H4 (cell line): ENCODE results near the gene CUEDC2. TPM values are rescaled to one million over a fixed set of nuclear protein-coding genes. Genes with fewer than 3 reads are reported as not detected.

Experiments
- DNase-seq: peaks from one replicate; pipeline ENCODE4 v3.0.0-alpha.2; 2015; ENCODE audit warnings: low spot score
- total RNA-seq: library from RNA; depleted of rRNA; stranded (reverse); fragments of >200 nt; shearing (Covaris generic); gene quantifications from 2 replicates; pipeline ENCODE4 v1.2.3, GENCODE V29; 2014; rRNA removed

CUEDC2 gene, protein sequence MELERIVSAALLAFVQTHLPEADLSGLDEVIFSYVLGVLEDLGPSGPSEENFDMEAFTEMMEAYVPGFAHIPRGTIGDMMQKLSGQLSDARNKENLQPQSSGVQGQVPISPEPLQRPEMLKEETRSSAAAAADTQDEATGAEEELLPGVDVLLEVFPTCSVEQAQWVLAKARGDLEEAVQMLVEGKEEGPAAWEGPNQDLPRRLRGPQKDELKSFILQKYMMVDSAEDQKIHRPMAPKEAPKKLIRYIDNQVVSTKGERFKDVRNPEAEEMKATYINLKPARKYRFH
- total RNA-seq = 47.4 and 64.5 TPM in 2 replicates

DNA sequence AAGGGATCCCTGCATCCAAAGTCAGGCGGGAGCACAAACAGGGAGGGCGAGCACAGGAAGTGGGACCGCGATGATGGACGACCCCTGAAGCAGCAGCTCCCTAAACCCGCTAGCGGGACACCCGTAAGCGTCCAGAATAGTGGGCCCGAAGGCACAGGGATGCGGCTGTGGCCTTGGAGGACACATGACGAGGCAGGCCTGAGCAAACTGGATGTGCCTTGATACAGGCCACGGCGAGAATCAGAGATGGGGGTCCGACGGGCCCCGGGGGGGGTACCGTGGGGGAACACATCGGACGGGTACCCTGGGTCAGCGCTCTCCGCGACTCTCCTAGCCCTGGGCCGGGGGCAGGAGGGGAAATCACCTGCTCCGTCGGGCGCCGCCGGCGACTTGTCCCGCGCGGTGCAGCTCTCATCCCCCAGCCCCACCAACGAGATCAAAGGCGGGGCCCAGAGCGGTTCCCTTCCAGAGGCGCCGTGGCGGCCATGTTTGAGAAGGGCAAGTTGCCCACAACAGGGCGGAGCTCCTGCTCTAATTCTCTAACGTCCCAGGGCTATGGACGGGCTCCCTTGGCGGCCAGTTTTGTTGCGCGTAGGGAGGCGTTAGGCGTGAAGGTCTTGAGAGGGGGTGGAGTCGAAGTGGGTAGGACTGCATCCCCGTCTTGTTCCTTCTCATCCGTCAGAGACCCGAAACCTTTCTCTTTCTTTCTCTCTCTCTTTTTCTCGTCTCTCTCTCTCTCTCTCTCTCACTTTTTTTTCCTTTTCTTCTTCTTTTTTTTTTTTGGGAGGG is at the start of gene CUEDC2:
TSS of gene CUEDC2 (minus strand) at position 413 of the 789 bp plus-strand sequence. CDS start 7,386 bp downstream, outside the sequence.
- DNase-seq = peak; percentile 95

DNA sequence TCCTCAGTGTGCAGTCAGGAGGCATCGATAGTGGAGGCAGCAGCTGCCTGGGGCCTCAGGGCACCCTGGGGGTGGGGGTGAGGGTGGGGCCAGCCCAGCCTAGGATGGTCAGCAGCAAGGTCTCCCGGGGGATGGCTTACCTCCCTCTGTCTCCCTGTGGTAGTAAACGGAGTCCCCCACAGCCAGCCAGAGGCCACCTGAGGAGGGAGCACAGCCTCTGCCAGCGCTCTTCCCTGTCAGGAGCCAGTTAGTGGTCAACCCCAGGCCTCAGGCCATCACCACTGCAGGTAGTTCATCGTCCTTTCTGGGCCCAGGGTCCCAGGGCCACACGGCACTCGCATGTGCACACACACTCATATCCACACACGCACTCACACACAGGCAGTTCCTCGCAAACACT is 48.0 kb upstream of the CUEDC2 start:
- DNase-seq = no peak

DNA sequence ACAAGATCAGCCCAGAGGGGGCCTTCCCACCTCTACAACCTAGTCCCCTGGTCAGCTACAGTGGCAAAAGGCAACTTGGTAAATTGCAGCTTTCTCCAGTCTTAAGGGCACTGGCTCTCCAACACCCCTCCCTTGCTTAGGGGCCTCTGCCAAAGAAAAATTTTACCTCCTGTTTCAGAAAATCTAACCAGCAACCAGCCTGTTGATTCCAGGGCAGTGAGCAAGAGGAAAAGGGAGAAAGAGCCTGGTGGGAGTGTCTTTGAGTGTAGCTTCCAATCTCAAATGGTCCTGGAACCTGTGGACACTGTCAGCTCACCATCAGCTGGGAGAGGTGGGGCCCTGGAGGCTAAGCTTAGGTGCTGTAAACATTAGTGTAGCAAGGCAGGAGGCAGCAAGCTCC is 47.3 kb upstream of the CUEDC2 start:
- DNase-seq = no peak

DNA sequence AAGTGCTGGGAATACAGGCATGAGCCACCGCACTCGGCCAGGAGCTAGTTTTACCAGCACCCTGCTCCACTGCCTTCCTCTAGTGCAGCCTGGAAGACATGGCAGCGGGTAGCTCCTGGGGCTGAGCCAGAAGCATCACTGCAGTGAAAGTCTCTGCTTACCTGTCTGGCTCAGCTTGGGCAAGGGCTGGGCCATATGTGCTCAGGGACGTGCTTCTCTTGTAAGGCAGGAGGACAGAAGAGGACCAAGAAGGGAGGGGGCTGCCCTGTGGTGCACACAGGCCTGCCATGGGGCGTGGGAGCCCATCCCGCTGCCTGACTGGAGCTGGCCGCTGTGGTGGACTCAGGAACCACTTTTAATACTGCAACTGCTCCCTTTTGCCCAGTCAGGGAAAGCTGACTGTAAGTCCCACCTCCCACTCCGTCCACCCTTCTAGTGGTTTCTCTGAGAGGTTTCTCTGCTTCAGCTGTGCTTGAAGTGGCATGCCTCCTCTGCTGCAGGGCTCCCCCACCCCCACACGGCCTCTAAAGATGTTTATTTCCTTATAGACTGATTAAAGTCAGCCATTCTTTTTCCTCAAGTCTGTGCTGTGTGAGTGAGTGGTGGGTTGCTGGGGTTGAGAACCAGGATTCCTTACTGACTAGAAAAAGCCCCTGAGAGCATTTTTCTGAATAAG is 44.2 kb upstream of the CUEDC2 start:
- DNase-seq = no peak

DNA sequence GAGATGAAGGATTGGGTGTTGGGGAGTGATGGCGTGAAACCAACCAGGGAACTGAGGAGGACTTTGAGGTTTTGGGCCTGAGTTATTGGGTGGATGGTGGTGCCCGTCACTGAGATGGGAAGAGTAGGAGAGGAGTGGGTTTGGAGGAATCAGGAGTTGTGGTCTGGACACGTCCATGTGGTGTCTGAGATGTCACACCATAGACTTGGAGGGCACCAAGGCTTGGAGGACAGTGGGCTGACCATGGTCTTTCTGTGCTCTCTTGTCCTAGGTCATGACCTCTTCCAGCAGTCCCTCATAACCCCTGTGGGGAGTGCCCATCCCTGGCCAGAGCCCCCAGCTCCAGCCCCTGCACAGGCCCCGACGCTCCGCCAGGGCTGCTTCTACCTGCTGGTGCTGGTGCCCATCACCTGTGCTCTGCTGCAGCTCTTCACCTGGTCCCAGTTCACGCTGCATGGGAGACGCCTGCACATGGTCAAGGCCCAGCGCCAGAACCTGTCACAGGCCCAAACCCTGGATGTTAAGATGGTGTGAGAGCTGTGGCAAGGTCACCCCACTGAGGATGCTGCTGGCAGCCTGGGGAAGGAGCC is 43.2 kb upstream of the CUEDC2 start:
- DNase-seq = no peak

DNA sequence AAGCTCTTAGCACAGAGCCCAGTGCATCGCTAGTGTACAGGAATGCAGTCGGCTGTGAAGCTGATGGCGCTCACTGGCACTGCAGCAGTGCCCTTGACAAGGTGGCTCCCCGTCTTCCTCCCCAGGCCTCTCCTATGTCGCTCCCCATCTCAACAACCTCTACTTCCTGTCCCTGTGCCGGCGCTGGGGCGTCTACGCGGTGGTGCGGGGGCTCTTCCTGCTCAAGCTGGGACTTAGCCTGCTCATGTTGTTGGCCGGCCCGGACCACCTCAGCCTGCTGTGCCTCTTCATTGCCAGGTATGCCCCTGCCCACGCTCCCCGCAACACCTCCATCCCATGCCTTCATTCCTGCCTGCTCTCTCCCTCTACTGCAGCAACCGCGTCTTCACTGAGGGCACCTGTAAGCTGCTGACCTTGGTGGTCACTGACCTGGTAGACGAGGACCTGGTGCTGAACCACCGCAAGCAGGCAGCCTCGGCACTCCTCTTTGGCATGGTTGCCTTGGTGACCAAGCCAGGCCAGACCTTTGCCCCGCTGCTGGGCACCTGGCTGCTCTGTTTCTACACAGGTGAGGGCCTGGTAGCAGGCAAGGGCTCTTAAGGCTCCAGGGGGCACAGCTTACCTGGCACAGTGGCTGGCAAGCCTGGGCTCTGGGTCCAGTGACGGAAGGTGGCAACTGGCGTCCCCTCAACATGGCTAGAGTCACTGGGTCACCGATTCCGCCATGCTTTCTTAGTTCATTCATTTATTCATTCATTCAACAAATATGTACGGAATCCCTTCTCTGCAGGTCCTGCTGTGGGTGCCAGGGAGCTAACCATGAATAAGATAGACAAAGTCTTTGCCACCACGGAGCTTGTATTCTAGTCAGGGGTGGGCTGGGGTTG is 41.3 kb upstream of the CUEDC2 start:
- DNase-seq = no peak

DNA sequence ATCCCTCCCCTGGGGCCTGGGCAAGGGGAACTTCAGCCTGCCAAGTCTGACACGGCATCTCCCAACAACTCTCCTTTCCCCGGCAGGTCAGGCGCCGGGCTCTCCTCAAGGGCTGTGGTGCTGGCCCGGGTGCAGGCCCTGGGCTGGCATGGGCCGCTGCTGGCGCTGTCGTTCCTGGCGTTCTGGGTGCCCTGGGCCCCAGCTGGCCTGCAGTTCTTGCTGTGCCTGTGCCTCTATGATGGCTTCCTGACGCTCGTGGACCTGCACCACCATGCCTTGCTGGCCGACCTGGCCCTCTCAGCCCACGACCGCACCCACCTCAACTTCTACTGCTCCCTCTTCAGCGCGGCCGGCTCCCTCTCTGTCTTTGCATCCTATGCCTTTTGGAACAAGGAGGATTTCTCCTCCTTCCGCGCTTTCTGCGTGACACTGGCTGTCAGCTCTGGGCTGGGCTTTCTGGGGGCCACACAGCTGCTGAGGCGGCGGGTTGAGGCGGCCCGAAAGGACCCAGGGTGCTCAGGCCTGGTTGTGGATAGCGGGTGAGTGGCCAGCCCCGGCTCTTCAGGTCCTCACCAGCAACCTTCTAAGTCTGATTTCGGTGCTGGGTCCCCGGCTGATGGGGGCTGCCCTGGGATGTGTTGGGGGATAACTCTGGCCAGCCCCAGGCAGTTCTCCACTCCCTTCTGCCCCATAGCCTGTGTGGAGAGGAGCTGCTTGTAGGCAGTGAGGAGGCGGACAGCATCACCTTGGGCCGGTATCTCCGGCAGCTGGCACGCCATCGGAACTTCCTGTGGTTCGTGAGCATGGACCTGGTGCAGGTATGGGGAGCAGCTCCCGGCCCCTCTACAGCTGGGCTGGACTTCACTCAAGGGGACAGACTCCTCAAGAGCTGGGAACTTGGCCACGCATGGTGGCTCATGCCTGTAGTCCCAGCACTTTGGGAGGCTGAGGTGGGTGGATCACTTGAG is 38.5 kb upstream of the CUEDC2 start:
- DNase-seq = no peak

DNA sequence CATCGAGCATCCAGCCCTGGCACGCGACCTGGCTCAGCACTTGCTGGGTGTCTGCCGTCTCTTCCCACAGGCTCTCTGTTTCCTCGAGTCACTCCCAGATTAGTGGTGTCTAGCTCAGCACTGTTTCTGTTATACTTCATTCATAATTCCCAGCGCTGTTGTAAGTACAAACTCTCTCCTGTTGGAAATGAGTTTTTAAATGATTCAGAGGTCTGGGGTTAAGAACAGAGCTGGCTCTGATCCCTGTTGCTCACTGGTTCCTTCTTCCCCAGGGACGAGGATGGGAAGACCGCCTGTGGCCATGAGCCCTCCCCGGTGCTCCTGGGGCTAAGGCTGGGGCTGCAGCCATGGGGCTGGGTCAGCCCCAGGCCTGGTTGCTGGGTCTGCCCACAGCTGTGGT is 36.3 kb upstream of the CUEDC2 start:
- no peak for DNase-seq

DNA sequence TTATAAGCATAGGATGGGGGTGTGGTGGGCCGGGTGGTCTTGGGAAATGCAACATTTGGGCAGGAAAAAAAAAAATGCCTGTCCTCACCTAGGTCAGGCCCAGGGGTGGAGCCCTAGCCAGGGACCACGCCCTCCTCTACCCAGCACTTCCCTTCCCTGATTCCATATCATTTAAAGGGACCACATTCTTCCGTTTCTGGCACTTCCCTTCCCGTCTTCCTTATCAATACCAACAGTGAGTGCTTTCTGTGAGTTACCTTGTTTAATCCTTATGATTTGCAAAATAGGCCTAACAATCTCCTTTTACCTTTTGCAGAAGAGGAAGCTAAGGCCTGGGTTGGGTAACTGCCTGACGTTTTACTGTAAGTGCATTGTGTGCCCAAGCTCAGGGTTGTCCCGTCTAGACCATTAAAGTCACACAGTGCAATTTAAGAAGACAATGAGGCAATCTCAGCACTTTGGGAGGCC is 35.6 kb upstream of the CUEDC2 start:
- DNase-seq = no peak

DNA sequence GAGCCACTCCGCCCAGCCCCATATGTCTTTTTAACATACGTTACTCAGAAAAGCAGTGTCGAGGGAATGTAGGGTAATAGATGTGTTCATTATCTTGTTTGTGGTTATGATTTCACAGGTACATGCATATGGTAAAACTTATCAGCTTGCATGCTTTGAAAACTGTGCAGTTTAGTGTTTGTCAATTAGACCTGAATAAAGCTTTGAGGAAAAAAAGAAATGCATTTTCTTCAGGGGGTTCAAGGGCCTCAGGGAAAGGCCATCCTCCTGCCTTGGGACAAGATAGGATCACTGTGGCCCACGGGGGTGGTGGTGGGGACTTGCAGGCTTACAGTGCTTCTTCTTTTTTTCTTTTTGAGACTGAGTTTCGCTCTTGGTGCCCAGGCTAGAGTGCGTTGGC is 34.9 kb upstream of the CUEDC2 start:
- DNase-seq = no peak

DNA sequence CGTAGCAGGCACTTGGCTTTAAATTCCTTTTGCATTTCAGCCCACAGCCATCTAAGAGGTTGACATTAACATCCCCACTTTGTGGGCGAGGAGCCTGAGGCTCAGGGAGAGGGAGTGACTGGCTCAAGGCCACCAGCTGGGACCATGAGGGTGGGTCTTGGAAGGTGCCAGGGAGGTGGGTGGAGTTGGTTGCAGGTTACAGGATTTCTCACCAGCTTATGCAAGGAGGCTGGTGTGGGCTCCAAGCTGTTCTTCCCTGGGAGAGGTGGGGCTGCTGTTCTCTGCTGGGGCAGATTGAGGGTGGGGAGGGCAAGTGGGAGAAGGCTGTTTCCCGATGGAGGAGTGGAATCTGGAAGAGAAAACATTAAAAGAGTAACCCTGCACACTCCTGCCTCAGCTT is 33.1 kb upstream of the CUEDC2 start:
- DNase-seq = no peak

DNA sequence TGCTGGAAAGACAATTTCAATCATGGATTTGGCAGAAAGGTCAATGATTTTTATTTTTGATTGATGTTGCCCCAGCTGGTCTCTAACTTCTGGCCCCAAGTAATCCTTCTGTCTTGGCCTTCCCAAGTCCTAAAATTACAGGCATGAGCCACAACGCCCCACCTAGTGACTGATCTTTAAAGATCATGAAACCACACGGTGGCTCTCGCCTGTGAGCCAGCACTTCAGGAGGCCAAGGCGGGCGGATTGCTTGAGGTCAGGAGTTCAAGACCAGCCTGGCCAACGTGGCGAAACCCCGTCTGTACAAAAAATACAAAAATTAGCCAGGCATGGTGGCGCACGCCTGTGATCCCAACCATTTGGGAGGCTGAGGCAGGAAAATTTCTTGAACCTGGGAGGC is 31.6 kb upstream of the CUEDC2 start:
- DNase-seq = no peak

DNA sequence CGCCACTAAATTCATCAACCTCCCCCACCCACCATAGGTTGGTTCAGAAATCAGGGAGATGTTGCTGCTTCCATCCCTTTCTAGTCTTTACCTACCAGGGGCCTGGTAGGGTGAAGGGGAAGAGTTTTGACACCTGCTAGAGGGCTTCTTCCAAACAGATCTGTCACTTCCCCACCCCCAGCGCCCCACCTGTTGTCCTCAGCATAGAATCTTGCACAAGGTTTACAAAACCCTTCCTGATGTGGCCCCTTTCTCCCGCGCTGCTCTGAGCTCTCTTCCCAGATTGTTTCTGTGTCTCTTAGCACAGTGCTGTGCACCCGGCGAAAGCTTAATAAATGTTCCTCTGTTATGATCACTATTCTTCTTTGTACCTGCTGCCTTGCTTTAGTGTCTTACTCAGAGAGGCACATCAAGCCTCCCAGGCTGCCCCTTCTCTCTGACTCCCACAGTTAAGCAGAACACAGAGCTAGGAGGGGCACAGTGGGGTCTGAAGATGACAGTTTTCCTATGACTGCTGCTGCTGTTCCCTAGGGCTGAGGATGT is 30.2 kb upstream of the CUEDC2 start:
- DNase-seq = no peak

DNA sequence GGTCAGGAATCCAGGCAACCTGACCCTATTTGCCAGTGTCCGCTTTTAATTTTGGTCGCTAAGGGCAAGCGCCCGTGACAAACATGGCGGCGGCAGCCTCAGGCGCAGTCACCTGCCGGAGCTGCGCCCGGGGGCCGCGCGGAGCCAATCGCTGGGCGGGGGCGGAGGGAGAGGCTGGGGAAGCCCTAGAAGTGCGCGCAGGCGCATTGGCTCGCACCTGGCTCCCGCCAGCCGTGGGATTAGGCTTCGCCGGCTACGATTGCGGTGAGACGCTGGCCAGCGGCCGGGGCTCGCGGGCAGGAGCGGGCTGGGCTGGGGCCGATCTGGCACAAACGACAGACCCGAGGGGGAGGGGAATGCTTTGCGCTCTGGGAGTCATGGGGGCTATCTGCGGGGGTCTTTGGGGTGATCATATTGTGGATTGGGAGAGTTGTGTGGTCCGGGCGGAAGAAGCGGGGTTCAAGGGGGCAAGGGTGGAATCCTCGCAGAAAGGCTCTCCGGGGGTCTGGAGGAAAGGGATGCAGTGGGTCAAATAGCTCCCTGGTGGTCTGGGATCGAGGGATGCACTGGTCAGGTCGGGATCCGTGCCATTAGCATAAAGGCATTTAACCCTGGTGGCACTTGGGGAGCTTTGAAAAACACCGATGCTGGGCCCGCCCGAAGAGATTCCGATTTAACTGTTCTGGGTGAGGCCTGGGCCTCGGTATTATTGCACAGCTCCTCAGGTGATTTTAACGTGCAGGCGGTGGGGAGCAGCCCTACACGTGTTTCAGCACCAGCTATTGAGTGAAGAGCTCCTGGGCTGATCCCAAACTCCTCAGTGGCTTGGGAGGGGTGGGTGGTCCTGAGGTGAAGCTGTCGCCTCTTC is 29.0 kb upstream of the CUEDC2 start:
- peak; percentile 83 for DNase-seq

DNA sequence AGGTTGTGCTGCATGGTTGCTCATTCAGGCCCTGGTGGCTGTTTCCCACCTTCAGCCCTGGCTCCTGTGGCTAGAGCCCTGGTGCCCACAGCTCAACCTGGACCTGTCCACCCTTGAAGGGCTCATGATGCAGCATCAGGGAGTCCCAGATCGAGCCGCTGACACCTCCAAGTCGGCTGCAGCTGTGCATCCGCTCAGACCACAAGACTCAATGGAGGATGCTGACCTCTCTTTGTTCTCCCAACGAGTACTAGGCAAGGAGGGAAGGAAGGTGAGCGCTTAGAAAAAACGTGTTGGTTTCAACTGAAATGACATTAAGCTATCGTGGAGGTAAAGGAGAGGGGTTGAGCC is 28.4 kb upstream of the CUEDC2 start:
- DNase-seq = no peak

DNA sequence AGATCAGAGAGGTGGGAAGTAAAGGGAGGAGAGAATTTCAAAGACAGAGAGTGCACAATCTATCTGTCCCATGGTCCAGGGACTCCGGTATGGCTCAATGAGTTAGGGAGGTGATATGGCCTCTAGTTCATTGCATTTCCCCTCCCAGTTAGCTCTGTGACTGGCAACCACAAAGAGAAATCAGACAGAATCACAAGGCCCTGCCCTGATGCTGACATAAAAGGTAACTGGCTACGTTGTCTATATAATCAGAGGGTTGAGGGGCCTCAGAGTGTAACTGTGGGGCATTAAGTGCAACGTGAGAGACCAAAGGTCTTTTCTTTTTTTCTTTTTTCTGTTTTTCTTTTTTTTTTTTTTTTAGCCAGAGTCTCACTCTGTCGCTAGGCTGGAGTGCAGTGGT is 26.3 kb upstream of the CUEDC2 start:
- DNase-seq = no peak

DNA sequence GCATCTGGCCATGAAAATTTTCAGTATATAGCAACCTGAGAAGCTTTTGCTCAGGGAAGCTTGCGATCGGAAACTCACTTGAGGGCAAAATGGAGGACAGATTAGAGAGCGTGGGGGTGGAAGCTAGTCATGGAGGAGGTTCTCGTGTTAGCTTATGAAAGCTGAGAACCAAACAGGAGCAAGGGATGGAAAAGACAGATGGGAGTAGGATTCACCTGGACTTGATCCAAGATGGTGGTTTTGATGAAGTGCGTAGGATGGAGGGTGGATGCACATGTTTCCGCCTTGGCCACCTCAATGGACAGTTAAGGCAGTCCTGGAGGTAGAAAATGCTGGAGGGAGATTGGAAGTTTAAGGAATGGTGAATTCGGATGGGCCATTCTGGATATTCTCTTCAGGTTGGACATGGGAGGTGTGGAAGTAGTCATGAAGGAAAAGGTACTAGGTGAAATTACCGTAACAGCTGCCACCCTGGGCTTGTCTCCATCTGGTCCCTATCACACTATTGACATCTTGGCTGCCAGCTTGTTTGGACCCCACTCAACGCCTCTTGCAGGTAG is 25.3 kb upstream of the CUEDC2 start:
- DNase-seq = no peak

DNA sequence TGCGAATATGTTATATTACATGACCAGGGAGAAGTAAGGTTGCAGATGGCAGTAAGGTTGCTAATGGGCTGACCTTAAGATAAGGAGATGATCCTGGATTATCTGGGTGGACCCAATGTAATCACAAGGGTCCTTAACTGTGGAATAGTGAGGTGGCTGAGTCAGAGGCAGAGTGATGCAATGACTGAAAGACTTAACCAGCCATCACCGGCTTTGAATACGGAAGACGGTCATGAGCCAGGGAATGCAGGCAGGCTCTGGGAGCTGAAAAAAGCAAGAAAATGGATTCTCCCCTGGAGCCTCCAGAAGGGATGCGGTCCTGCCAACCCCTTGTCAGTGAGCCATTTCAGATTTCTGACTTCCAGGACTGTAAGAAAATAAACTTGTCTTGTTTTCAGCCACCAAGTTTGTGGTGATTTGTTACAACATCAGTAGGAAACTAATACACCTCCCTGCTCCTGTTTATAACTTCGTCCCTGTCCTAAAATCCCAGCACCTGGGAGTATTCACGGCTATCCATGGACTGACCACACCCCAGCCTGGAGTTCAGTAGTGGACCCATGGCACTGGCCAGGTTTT is 23.6 kb upstream of the CUEDC2 start:
- peak; percentile 85 for DNase-seq
